ENCODE measurements around the gene PPIL6.

The PPIL6 gene

GRCh38 chr6:109475625-109476024 lies 35.2 kb upstream of the PPIL6 start:
- Histone ChIP-seq H3K27ac (ENCODE audit: low read depth, low read length) (no peak overlapping the region), H4K20me1 (ENCODE audit: control insufficient read depth, insufficient read depth, low read depth, low read length) (peaks cover 10% of the 10 kb centered on the region)

GRCh38 chr6:109474995-109475394 lies 34.6 kb upstream of the PPIL6 start:
- TF ChIP-seq EZH2phosphoT487 (IDR thresholded peaks at IDR 0.05; ENCODE audit: borderline replicate concordance, low read length) (no peak), CTCF (IDR thresholded peaks at IDR 0.05; ENCODE audit: low read depth, low read length, poor library complexity, severe bottlenecking) (no peak)
- H3K4me2 ChIP-seq (ENCODE audit: low read length): no peak overlapping the region
- H3K27ac ChIP-seq (ENCODE audit: low read depth, low read length): no peak overlapping the region
- peaks cover 77% of the 10 kb centered on the region for H3K79me2 ChIP-seq (ENCODE audit: control insufficient read depth, low read length)
- H4K20me1 ChIP-seq (ENCODE audit: control insufficient read depth, insufficient read depth, low read depth, low read length): peaks cover 10% of the 10 kb centered on the region
- no peaks in the 10 kb centered on the region for H3K9me3 ChIP-seq (ENCODE audit: control insufficient read depth, insufficient read depth, low read length)
- no peaks in the 10 kb centered on the region for H3F3A ChIP-seq (ENCODE audit: control insufficient read depth, insufficient read depth)
- peaks cover 96% of the 10 kb centered on the region for H3K36me3 ChIP-seq (ENCODE audit: control insufficient read depth, low read length)
- H3K4me3 ChIP-seq (ENCODE audit: low read length): no peak overlapping the region
- no peaks in the 10 kb centered on the region for H3K27me3 ChIP-seq (ENCODE audit: control insufficient read depth, low read length)
- H3K4me1 ChIP-seq (ENCODE audit: control insufficient read depth, low read length): peaks cover 35% of the 10 kb centered on the region
- H3K9me2 ChIP-seq (replicated peaks; ENCODE audit: control insufficient read depth, low read length): no peaks in the 10 kb centered on the region

More at GRCh38 chr6:109475625-109476024, 35.2 kb upstream of the PPIL6 start:
- Histone ChIP-seq H3K4me1 (ENCODE audit: control insufficient read depth, low read length) (peaks cover 40% of the 10 kb centered on the region), H3K9me2 (replicated peaks; ENCODE audit: control insufficient read depth, low read length) (no peaks in the 10 kb centered on the region), H3K9me3 (ENCODE audit: control insufficient read depth, insufficient read depth, low read length) (no peaks in the 10 kb centered on the region), H3F3A (ENCODE audit: control insufficient read depth, insufficient read depth) (no peaks in the 10 kb centered on the region), H3K27me3 (ENCODE audit: control insufficient read depth, low read length) (no peaks in the 10 kb centered on the region), H3K79me2 (ENCODE audit: control insufficient read depth, low read length) (peaks cover 83% of the 10 kb centered on the region), H3K36me3 (ENCODE audit: control insufficient read depth, low read length) (peaks cover 96% of the 10 kb centered on the region), H3K4me2 (ENCODE audit: low read length) (no peak overlapping the region), H3K4me3 (ENCODE audit: low read length) (no peak overlapping the region)
- TF ChIP-seq EZH2phosphoT487 (IDR thresholded peaks at IDR 0.05; ENCODE audit: borderline replicate concordance, low read length): no peak
- TF ChIP-seq CTCF (IDR thresholded peaks at IDR 0.05; ENCODE audit: low read depth, low read length, poor library complexity, severe bottlenecking): no peak

GRCh38 chr6:109473120-109473519 lies 32.7 kb upstream of the PPIL6 start:
- H3K27me3 ChIP-seq (ENCODE audit: control insufficient read depth, low read length): no peaks in the 10 kb centered on the region
- H3F3A ChIP-seq (ENCODE audit: control insufficient read depth, insufficient read depth): no peaks in the 10 kb centered on the region
- H3K4me1 ChIP-seq (ENCODE audit: control insufficient read depth, low read length): peaks cover 18% of the 10 kb centered on the region
- H3K9me3 ChIP-seq (ENCODE audit: control insufficient read depth, insufficient read depth, low read length): no peaks in the 10 kb centered on the region
- H3K4me2 ChIP-seq (ENCODE audit: low read length): no peak overlapping the region
- H3K9me2 ChIP-seq (replicated peaks; ENCODE audit: control insufficient read depth, low read length): no peaks in the 10 kb centered on the region
- peaks cover 59% of the 10 kb centered on the region for H3K79me2 ChIP-seq (ENCODE audit: control insufficient read depth, low read length)
- peaks cover 98% of the 10 kb centered on the region for H3K36me3 ChIP-seq (ENCODE audit: control insufficient read depth, low read length)
- peaks cover 3% of the 10 kb centered on the region; the same call in 1 of the 2 replicates for H4K20me1 ChIP-seq (ENCODE audit: control insufficient read depth, insufficient read depth, low read depth, low read length)
- no peak overlapping the region for H3K27ac ChIP-seq (ENCODE audit: low read depth, low read length)
- H3K4me3 ChIP-seq (ENCODE audit: low read length): no peak overlapping the region
- TF ChIP-seq EZH2phosphoT487 (IDR thresholded peaks at IDR 0.05; ENCODE audit: borderline replicate concordance, low read length): no peak
- no peak for TF ChIP-seq CTCF (IDR thresholded peaks at IDR 0.05; ENCODE audit: low read depth, low read length, poor library complexity, severe bottlenecking)

All from DOHH2 (cell line).